ENCODE measurements around the gene KCNJ14.
"Not testable (repeated sequence)": the region's sequence is repeated elsewhere in the genome, so short reads cannot be mapped to it uniquely, and the experiment has no call there.

KCNJ14 gene

GRCh38 chr19:48478339-48479256 is 23.2 kb downstream of the KCNJ14 start:
- Histone ChIP-seq H3K4me1 (ENCODE audit: control insufficient read depth, insufficient read depth, low read length) (no peaks in the 10 kb centered on the region), H3K4me3 (ENCODE audit: insufficient read depth, low read depth, low read length) (no peak overlapping the region), H3K9me3 (ENCODE audit: control insufficient read depth, low read length) (no peaks in the 10 kb centered on the region), H3K36me3 (ENCODE audit: control insufficient read depth, insufficient read depth, low read length) (peaks cover 50% of the 10 kb centered on the region), H3K27me3 (ENCODE audit: control insufficient read depth, insufficient read depth, low read length, poor library complexity, severe bottlenecking) (no peaks in the 10 kb centered on the region), H3K27ac (ENCODE audit: insufficient read depth, low read depth, low read length, poor library complexity, severe bottlenecking) (no peak overlapping the region)
- 92 to 93% methylated on average over 29 of the region's 29 CpGs for WGBS, 2 experiments

GRCh38 chr19:48479686-48480085 is 24.3 kb downstream of the KCNJ14 start:
- H3K36me3 ChIP-seq (ENCODE audit: control insufficient read depth, insufficient read depth, low read length), result peaks cover 39% of the 10 kb centered on the region
- 96% methylated on average over 7 of the region's 7 CpGs for WGBS, 2 experiments

GRCh38 chr19:48480183-48480557 is 24.8 kb downstream of the KCNJ14 start:
- Histone ChIP-seq H3K27ac (ENCODE audit: insufficient read depth, low read depth, low read length, poor library complexity, severe bottlenecking) (no peak overlapping the region), H3K36me3 (ENCODE audit: control insufficient read depth, insufficient read depth, low read length) (peaks cover 36% of the 10 kb centered on the region), H3K9me3 (ENCODE audit: control insufficient read depth, low read length) (no peaks in the 10 kb centered on the region), H3K27me3 (ENCODE audit: control insufficient read depth, insufficient read depth, low read length, poor library complexity, severe bottlenecking) (no peaks in the 10 kb centered on the region), H3K4me1 (ENCODE audit: control insufficient read depth, insufficient read depth, low read length) (no peaks in the 10 kb centered on the region), H3K4me3 (ENCODE audit: insufficient read depth, low read depth, low read length) (no peak overlapping the region)
- WGBS, 2 experiments, result 95% methylated on average over 32 of the region's 32 CpGs

More at GRCh38 chr19:48479686-48480085, 24.3 kb downstream of the KCNJ14 start:
- H3K4me3 ChIP-seq (ENCODE audit: insufficient read depth, low read depth, low read length), result no peak overlapping the region
- no peaks in the 10 kb centered on the region for H3K9me3 ChIP-seq (ENCODE audit: control insufficient read depth, low read length)
- no peaks in the 10 kb centered on the region for H3K4me1 ChIP-seq (ENCODE audit: control insufficient read depth, insufficient read depth, low read length)
- no peaks in the 10 kb centered on the region for H3K27me3 ChIP-seq (ENCODE audit: control insufficient read depth, insufficient read depth, low read length, poor library complexity, severe bottlenecking)
- no peak overlapping the region for H3K27ac ChIP-seq (ENCODE audit: insufficient read depth, low read depth, low read length, poor library complexity, severe bottlenecking)

- Histone ChIP-seq H3K27ac (ENCODE audit: insufficient read depth, low read depth, low read length, poor library complexity, severe bottlenecking) (no peak overlapping the region), H3K27me3 (ENCODE audit: control insufficient read depth, insufficient read depth, low read length, poor library complexity, severe bottlenecking) (no peaks in the 10 kb centered on the region), H3K4me1 (ENCODE audit: control insufficient read depth, insufficient read depth, low read length) (no peaks in the 10 kb centered on the region), H3K9me3 (ENCODE audit: control insufficient read depth, low read length) (no peaks in the 10 kb centered on the region), H3K4me3 (ENCODE audit: insufficient read depth, low read depth, low read length) (no peak overlapping the region), H3K36me3 (ENCODE audit: control insufficient read depth, insufficient read depth, low read length) (peaks cover 29% of the 10 kb centered on the region)
- WGBS, 2 experiments, result 94% methylated on average over 52 of the region's 52 CpGs
These were observed 25.5 kb downstream of the KCNJ14 start for GRCh38 chr19:48480558-48481500.

GRCh38 chr19:48481846-48482639 is 26.7 kb downstream of the KCNJ14 start:
- Histone ChIP-seq H3K4me3 (ENCODE audit: insufficient read depth, low read depth, low read length) (no peak overlapping the region), H3K27ac (ENCODE audit: insufficient read depth, low read depth, low read length, poor library complexity, severe bottlenecking) (no peak overlapping the region), H3K9me3 (ENCODE audit: control insufficient read depth, low read length) (no peaks in the 10 kb centered on the region), H3K4me1 (ENCODE audit: control insufficient read depth, insufficient read depth, low read length) (no peaks in the 10 kb centered on the region), H3K36me3 (ENCODE audit: control insufficient read depth, insufficient read depth, low read length) (peaks cover 19% of the 10 kb centered on the region), H3K27me3 (ENCODE audit: control insufficient read depth, insufficient read depth, low read length, poor library complexity, severe bottlenecking) (no peaks in the 10 kb centered on the region)
- WGBS, 2 experiments, result 93 to 96% methylated on average over 7 of the region's 7 CpGs

GRCh38 chr19:48483301-48483700 is 27.9 kb downstream of the KCNJ14 start:
- H3K9me3 ChIP-seq (ENCODE audit: control insufficient read depth, low read length), result no peaks in the 10 kb centered on the region
- H3K36me3 ChIP-seq (ENCODE audit: control insufficient read depth, insufficient read depth, low read length), result peaks cover 12% of the 10 kb centered on the region
- WGBS, 2 experiments, result 66 to 71% methylated on average over 3 of the region's 3 CpGs
- no peak overlapping the region for H3K4me3 ChIP-seq (ENCODE audit: insufficient read depth, low read depth, low read length)
- H3K27me3 ChIP-seq (ENCODE audit: control insufficient read depth, insufficient read depth, low read length, poor library complexity, severe bottlenecking), result no peaks in the 10 kb centered on the region
- H3K4me1 ChIP-seq (ENCODE audit: control insufficient read depth, insufficient read depth, low read length), result no peaks in the 10 kb centered on the region
- no peak overlapping the region for H3K27ac ChIP-seq (ENCODE audit: insufficient read depth, low read depth, low read length, poor library complexity, severe bottlenecking)

GRCh38 chr19:48484247-48484893 is 29.0 kb downstream of the KCNJ14 start:
- Histone ChIP-seq H3K27me3 (ENCODE audit: control insufficient read depth, insufficient read depth, low read length, poor library complexity, severe bottlenecking) (no peaks in the 10 kb centered on the region), H3K4me1 (ENCODE audit: control insufficient read depth, insufficient read depth, low read length) (no peaks in the 10 kb centered on the region)
- 95% methylated on average over 16 of the region's 16 CpGs for WGBS, 2 experiments

GRCh38 chr19:48484931-48485612 is 29.7 kb downstream of the KCNJ14 start:
- Histone ChIP-seq H3K4me1 (ENCODE audit: control insufficient read depth, insufficient read depth, low read length) (no peaks in the 10 kb centered on the region), H3K9me3 (ENCODE audit: control insufficient read depth, low read length) (no peaks in the 10 kb centered on the region), H3K27me3 (ENCODE audit: control insufficient read depth, insufficient read depth, low read length, poor library complexity, severe bottlenecking) (peaks cover 3% of the 10 kb centered on the region), H3K27ac (ENCODE audit: insufficient read depth, low read depth, low read length, poor library complexity, severe bottlenecking) (no peak overlapping the region), H3K36me3 (ENCODE audit: control insufficient read depth, insufficient read depth, low read length) (peaks cover 3% of the 10 kb centered on the region), H3K4me3 (ENCODE audit: insufficient read depth, low read depth, low read length) (no peak overlapping the region)
- WGBS, 2 experiments, result 92 to 95% methylated on average over 36 to 37 of the region's 37 CpGs

More at GRCh38 chr19:48484247-48484893, 29.0 kb downstream of the KCNJ14 start:
- Histone ChIP-seq H3K4me3 (ENCODE audit: insufficient read depth, low read depth, low read length) (no peak overlapping the region), H3K36me3 (ENCODE audit: control insufficient read depth, insufficient read depth, low read length) (peaks cover 8% of the 10 kb centered on the region), H3K27ac (ENCODE audit: insufficient read depth, low read depth, low read length, poor library complexity, severe bottlenecking) (no peak overlapping the region), H3K9me3 (ENCODE audit: control insufficient read depth, low read length) (no peaks in the 10 kb centered on the region)

GRCh38 chr19:48486706-48487105 is 31.3 kb downstream of the KCNJ14 start:
- WGBS, 2 experiments, result 92 to 94% methylated on average over 10 of the region's 10 CpGs
- H3K9me3 ChIP-seq (ENCODE audit: control insufficient read depth, low read length); H3K27ac ChIP-seq (ENCODE audit: insufficient read depth, low read depth, low read length, poor library complexity, severe bottlenecking); H3K4me3 ChIP-seq (ENCODE audit: insufficient read depth, low read depth, low read length); H3K4me1 ChIP-seq (ENCODE audit: control insufficient read depth, insufficient read depth, low read length); H3K36me3 ChIP-seq (ENCODE audit: control insufficient read depth, insufficient read depth, low read length): not testable (repeated sequence)
- H3K27me3 ChIP-seq (ENCODE audit: control insufficient read depth, insufficient read depth, low read length, poor library complexity, severe bottlenecking), result peaks cover 19% of the 10 kb centered on the region
